Neural cell (in vitro differentiated cells): ENCODE measurements around the gene TRAPPC14. TPM values are rescaled to one million over a fixed set of nuclear protein-coding genes. Genes with fewer than 3 reads are reported as not detected.

Experiments used
- H2AFZ ChIP-seq: fragments of 200-600, 300-800 bp; sonication (generic), shearing (Covaris generic); 2 replicates; pipeline ENCODE4 v1.6.0; 2014; ENCODE audit warnings: low read depth, mild to moderate bottlenecking, antibody characterized with exemption, low read length, moderate library complexity
- H3F3A ChIP-seq: fragments of 200-600 bp; shearing (Covaris generic); 2 replicates; pipeline ENCODE4 v1.6.1; 2016; ENCODE audit warnings: mild to moderate bottlenecking, moderate library complexity, mixed read lengths, antibody characterized with exemption, low read length; ENCODE audit not compliant: insufficient read depth, poor library complexity, severe bottlenecking
- H3K27ac ChIP-seq: fragments of 200-600, 300-800 bp; sonication (generic), shearing (Covaris generic); 2 replicates; pipeline ENCODE4 v1.5.1; 2014; ENCODE audit warnings: mild to moderate bottlenecking, low read length, moderate library complexity
- H3K27me3 ChIP-seq: fragments of 300-800, 200-600 bp; sonication (generic), shearing (Covaris generic); 2 replicates; pipeline ENCODE4 v1.6.0; 2014; ENCODE audit warnings: mild to moderate bottlenecking, low read depth, low read length, moderate library complexity; ENCODE audit not compliant: insufficient read depth
- H3K36me3 ChIP-seq: fragments of 300-800, 200-600 bp; sonication (generic), shearing (Covaris generic); 2 replicates; pipeline ENCODE4 v1.5.1; 2014; ENCODE audit warnings: mild to moderate bottlenecking, antibody characterized with exemption, low read length, moderate library complexity; ENCODE audit not compliant: insufficient read depth
- H3K4me2 ChIP-seq: fragments of 300-800, 200-600 bp; sonication (generic), shearing (Covaris generic); 2 replicates; pipeline ENCODE4 v1.6.0; 2014; ENCODE audit warnings: mild to moderate bottlenecking, low read length
- H3K4me3 ChIP-seq: fragments of 300-800, 200-600 bp; sonication (generic), shearing (Covaris generic); 2 replicates; pipeline ENCODE4 v1.5.1; 2014; ENCODE audit warnings: mild to moderate bottlenecking, low read length, moderate library complexity
- H3K79me2 ChIP-seq: fragments of 200-600 bp; shearing (Covaris generic); replicated peaks from 2 replicates; pipeline ENCODE4 v1.6.0; 2014; ENCODE audit warnings: mild to moderate bottlenecking, low read length, moderate library complexity; ENCODE audit not compliant: insufficient read depth
- H3K9ac ChIP-seq: fragments of 300-800, 200-600 bp; sonication (generic), shearing (Covaris generic); 2 replicates; pipeline ENCODE4 v1.6.1; 2016; ENCODE audit warnings: mild to moderate bottlenecking, low read length, mixed read lengths
- H3K9me2 ChIP-seq: fragments of 200-600 bp; shearing (Covaris generic); 2 replicates; pipeline ENCODE4 v1.6.1; 2016; ENCODE audit warnings: mild to moderate bottlenecking, low read length, mixed read lengths; ENCODE audit not compliant: insufficient read depth
- H3K9me3 ChIP-seq: fragments of 200-600, 300-800 bp; sonication (generic), shearing (Covaris generic); 2 replicates; pipeline ENCODE4 v1.6.1; 2016; ENCODE audit warnings: mild to moderate bottlenecking, mixed run types, low read length, moderate library complexity, mixed read lengths
- H4K20me1 ChIP-seq: fragments of 200-600 bp; shearing (Covaris generic); 2 replicates; pipeline ENCODE4 v1.6.1; 2016; ENCODE audit warnings: mild to moderate bottlenecking, mixed run types; ENCODE audit not compliant: insufficient read depth
- EP300 ChIP-seq: fragments of 450-650 bp; conservative IDR thresholded peaks from 2 replicates; pipeline ENCODE4 v1.6.1; 2014; ENCODE audit warnings: antibody characterized with exemption, mild to moderate bottlenecking, moderate library complexity; ENCODE audit not compliant: poor library complexity, severe bottlenecking
- EZH2 ChIP-seq: fragments of 200-600, 300-800 bp; shearing (Covaris generic), sonication (generic); IDR thresholded peaks from 2 replicates; pipeline ENCODE4 v1.6.1; 2014; ENCODE audit warnings: antibody characterized with exemption, low read length, borderline replicate concordance, mild to moderate bottlenecking; ENCODE audit not compliant: insufficient read depth, poor library complexity, severe bottlenecking
- MXI1 ChIP-seq: fragments of 450-650 bp; conservative IDR thresholded peaks from 2 replicates; pipeline ENCODE4 v1.6.1; 2014; ENCODE audit warnings: antibody characterized with exemption, mild to moderate bottlenecking; ENCODE audit not compliant: poor library complexity, severe bottlenecking
- POLR2AphosphoS5 ChIP-seq: IDR thresholded peaks from 2 replicates; pipeline ENCODE4 v1.6.1; 2012
- RAD21 ChIP-seq: fragments of 450-650 bp; conservative IDR thresholded peaks from 2 replicates; pipeline ENCODE4 v1.6.1; 2014; ENCODE audit warnings: antibody characterized with exemption, mild to moderate bottlenecking, moderate library complexity
- SMC3 ChIP-seq: fragments of 450-650 bp; conservative IDR thresholded peaks from 2 replicates; pipeline ENCODE4 v1.6.1; 2014; ENCODE audit warnings: antibody characterized with exemption, mild to moderate bottlenecking, moderate library complexity; ENCODE audit not compliant: poor library complexity
- TAF1 ChIP-seq: IDR thresholded peaks from 2 replicates; pipeline ENCODE4 v1.6.1; 2012; ENCODE audit warnings: low read depth
- polyA plus RNA-seq: library from polyadenylated mRNA; depleted of rRNA; stranded (reverse); fragments of >200 nt; gene quantifications from 2 replicates; pipeline ENCODE4 v1.2.3, GENCODE V29; 2014
- TF ChIP-seq, protein P1 (sequence below): IDR thresholded peaks from 2 replicates; pipeline ENCODE4 v1.6.1; 2012; ENCODE audit warnings: borderline replicate concordance
- TF ChIP-seq, protein P2 (sequence below): fragments of 450-650 bp; IDR thresholded peaks from 2 replicates; pipeline ENCODE4 v1.5.1; 2014; ENCODE audit warnings: antibody characterized with exemption, mild to moderate bottlenecking, moderate library complexity; ENCODE audit not compliant: poor library complexity, severe bottlenecking

Gene TRAPPC14
- polyA plus RNA-seq, 1 donor from 2014 or later, result 26.7 TPM

DNA sequence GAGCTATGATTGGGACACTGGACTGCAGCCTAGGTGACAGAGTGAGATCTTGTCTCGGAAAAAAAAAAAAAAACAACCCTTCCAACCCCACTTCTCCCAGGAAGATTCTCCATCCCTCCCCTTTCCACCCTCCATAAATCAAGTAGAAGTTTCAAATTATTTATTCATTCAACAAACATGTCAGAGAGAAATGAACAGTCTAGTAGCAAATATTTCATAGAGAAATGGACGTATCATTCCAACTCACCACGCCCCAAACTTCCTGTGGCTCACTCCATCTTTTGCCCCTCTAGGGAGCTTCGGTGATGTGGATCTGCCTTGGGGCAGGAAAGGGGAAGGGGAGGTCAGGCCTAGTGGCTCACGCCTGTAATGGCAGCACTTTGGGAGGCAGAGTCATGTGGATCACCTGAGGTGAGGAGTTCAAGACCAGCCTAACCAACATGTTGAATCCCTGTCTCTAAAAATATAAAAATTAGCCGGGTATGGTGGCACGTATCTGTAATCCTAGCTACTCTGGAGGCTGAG is 638 bp upstream of the TRAPPC14 start:
- Histone ChIP-seq H3K36me3 (no peaks in the 10 kb centered on the region), H3K4me3 (peak overlapping the region; percentile 89), H3K9me2 (no peaks in the 10 kb centered on the region), H4K20me1 (no peaks in the 10 kb centered on the region), H3K27me3 (no peaks in the 10 kb centered on the region), H2AFZ (peak overlapping the region; percentile 60), H3K9me3 (no peaks in the 10 kb centered on the region), H3K4me2 (peak overlapping the region; percentile 44), H3K9ac (peak overlapping the region; percentile 78), H3K79me2 (no peaks in the 10 kb centered on the region), H3K27ac (peak overlapping the region; percentile 45), H3F3A (no peaks in the 10 kb centered on the region)
- TF ChIP-seq EP300 (no peak), TAF1 (no peak), SMC3 (no peak), MXI1 (no peak), RAD21 (no peak), POLR2AphosphoS5 (no peak), EZH2 (no peak)
- TF ChIP-seq, protein P1, sequence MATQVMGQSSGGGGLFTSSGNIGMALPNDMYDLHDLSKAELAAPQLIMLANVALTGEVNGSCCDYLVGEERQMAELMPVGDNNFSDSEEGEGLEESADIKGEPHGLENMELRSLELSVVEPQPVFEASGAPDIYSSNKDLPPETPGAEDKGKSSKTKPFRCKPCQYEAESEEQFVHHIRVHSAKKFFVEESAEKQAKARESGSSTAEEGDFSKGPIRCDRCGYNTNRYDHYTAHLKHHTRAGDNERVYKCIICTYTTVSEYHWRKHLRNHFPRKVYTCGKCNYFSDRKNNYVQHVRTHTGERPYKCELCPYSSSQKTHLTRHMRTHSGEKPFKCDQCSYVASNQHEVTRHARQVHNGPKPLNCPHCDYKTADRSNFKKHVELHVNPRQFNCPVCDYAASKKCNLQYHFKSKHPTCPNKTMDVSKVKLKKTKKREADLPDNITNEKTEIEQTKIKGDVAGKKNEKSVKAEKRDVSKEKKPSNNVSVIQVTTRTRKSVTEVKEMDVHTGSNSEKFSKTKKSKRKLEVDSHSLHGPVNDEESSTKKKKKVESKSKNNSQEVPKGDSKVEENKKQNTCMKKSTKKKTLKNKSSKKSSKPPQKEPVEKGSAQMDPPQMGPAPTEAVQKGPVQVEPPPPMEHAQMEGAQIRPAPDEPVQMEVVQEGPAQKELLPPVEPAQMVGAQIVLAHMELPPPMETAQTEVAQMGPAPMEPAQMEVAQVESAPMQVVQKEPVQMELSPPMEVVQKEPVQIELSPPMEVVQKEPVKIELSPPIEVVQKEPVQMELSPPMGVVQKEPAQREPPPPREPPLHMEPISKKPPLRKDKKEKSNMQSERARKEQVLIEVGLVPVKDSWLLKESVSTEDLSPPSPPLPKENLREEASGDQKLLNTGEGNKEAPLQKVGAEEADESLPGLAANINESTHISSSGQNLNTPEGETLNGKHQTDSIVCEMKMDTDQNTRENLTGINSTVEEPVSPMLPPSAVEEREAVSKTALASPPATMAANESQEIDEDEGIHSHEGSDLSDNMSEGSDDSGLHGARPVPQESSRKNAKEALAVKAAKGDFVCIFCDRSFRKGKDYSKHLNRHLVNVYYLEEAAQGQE, result no peak
- TF ChIP-seq, protein P2, sequence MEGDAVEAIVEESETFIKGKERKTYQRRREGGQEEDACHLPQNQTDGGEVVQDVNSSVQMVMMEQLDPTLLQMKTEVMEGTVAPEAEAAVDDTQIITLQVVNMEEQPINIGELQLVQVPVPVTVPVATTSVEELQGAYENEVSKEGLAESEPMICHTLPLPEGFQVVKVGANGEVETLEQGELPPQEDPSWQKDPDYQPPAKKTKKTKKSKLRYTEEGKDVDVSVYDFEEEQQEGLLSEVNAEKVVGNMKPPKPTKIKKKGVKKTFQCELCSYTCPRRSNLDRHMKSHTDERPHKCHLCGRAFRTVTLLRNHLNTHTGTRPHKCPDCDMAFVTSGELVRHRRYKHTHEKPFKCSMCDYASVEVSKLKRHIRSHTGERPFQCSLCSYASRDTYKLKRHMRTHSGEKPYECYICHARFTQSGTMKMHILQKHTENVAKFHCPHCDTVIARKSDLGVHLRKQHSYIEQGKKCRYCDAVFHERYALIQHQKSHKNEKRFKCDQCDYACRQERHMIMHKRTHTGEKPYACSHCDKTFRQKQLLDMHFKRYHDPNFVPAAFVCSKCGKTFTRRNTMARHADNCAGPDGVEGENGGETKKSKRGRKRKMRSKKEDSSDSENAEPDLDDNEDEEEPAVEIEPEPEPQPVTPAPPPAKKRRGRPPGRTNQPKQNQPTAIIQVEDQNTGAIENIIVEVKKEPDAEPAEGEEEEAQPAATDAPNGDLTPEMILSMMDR, result no peak

DNA sequence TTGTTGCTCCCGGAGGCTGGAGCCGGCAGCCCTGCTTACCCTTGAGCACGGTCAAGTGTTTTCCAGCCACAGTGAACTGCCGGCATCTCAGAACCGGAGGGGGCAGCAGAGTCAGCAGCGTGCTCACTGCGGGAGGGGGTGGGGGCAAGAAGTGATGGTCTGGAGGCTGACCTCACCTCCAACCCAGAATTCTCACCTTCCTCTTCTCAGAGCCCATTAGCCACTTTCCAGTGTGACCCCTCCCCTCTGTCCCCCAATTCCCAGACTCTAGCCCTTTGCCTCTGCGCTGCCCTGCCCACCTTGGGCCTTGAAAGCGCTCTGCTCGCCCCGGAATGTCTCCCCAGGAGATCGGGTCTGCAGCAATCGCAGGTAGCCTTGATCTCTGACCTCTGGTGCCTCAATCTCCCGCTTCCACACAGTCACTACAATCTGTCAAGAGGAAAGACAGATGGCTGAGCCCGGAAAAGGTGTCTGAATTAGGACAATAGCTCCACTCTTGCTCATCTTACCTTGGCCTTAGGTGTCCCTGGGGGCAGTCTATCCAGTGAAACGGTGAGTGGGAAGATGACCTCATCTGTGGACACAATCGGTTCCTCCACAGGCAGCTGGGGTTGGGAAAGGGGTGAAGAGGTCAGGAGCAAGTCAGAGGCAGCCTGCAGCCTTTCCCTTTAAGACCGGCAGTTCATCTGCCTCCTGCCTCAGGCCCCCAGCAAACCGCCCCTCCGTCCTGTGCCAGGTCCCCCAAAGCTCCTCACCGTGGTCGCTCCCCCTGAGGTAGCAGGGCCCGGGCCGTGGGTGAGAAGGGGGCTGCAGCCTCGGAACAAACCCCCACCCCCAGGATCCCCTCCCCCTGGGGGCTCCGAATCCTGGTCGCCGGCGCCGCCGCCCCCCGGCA is 942 bp downstream of the TRAPPC14 start:
- H3K4me3 ChIP-seq, result peak overlapping the region; percentile 89
- H2AFZ ChIP-seq, result no peak overlapping the region
- H3K27ac ChIP-seq, result no peak overlapping the region
- no peaks in the 10 kb centered on the region for H3K79me2 ChIP-seq
- no peaks in the 10 kb centered on the region for H3K9me3 ChIP-seq
- no peaks in the 10 kb centered on the region for H3K9me2 ChIP-seq
- TF ChIP-seq, protein P1, result no peak
- no peak for TF ChIP-seq EP300
- TF ChIP-seq SMC3, result no peak
- TF ChIP-seq TAF1, result no peak
- TF ChIP-seq EZH2, result no peak
- no peak for TF ChIP-seq POLR2AphosphoS5
- TF ChIP-seq, protein P2, result no peak
- TF ChIP-seq MXI1, result no peak
- TF ChIP-seq RAD21, result no peak
- H3K36me3 ChIP-seq, result no peaks in the 10 kb centered on the region
- H3K4me2 ChIP-seq, result peak overlapping the region; percentile 65
- peak overlapping the region; percentile 78 for H3K9ac ChIP-seq
- no peaks in the 10 kb centered on the region for H4K20me1 ChIP-seq
- H3F3A ChIP-seq, result no peaks in the 10 kb centered on the region
- H3K27me3 ChIP-seq, result no peaks in the 10 kb centered on the region
